GM10266 (cell line): ENCODE data around the gene IL12RB2.

Experiments
- DNase-seq: peaks from one replicate; pipeline ENCODE4 v3.0.0; 2012; ENCODE audit errors: extremely low spot score
- CTCF ChIP-seq: IDR thresholded peaks from 2 replicates; pipeline ENCODE4 v1.5.1; 2012; ENCODE audit warnings: mild to moderate bottlenecking, low read depth; ENCODE audit not compliant: control insufficient read depth, insufficient read depth; ENCODE audit errors: missing control alignments

The IL12RB2 gene

GRCh38 chr1:67270541-67270940 lies 37.1 kb upstream of the IL12RB2 start:
- TF ChIP-seq CTCF, result no peak
- no peak for DNase-seq

- DNase-seq, result no peak
- no peak for TF ChIP-seq CTCF
Observed at GRCh38 chr1:67273591-67273990, 34.1 kb upstream of the IL12RB2 start.

- TF ChIP-seq CTCF, result no peak
Observed at GRCh38 chr1:67274623-67275325, 32.9 kb upstream of the IL12RB2 start.

GRCh38 chr1:67280696-67281095 lies 27.0 kb upstream of the IL12RB2 start:
- DNase-seq, result no peak
- TF ChIP-seq CTCF, result no peak

More at GRCh38 chr1:67274623-67275325, 32.9 kb upstream of the IL12RB2 start:
- DNase-seq, result peak; percentile 39

- no peak for TF ChIP-seq CTCF
- no peak for DNase-seq
Observed at GRCh38 chr1:67281244-67281643, 26.4 kb upstream of the IL12RB2 start.

GRCh38 chr1:67285780-67286488 lies 21.7 kb upstream of the IL12RB2 start:
- TF ChIP-seq CTCF, result peak; percentile 38
- no peak for DNase-seq

GRCh38 chr1:67290236-67290635 lies 17.4 kb upstream of the IL12RB2 start:
- DNase-seq, result no peak
- TF ChIP-seq CTCF, result no peak
